ENCODE measurements around the gene RNPEPL1.

DNA sequence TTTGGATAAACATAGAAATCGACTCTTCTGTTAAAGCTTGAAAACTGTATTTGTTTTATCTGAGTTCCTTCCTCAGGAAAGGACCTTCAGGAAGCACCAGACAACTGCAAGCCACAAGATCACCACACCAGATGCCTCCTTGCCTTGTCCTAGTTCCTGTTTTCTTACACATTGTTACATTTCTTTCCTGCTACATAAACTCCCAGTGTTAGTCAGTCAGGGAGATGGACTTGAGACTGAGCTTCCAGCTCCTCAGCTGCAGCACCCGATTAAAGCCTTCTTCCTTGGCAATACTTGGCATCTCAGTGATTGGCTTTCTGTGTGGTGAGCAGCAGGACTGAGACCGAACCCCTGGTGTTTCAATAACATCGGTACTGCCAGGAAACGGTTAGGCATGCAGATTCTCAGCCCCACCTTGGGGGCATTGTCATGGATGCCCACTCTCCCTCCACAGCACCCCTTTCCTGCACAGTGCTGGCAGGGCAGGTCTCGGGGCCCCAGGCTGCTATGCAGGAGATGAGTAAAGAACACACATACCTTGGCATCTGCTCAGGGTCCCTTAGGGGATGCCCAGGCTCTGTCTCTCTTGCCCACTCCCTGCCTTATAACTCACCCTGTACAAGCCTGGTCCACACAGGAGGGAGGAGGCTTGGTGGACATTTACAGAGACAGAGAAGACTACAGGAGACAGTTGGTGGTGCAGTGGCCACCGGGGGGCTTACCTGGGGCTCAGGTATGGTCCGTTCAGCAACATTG, 43.1 kb upstream of the RNPEPL1 start:
- no peak for TF ChIP-seq CTCF (IDR thresholded peaks at IDR 0.05)
- TF ChIP-seq POLR2AphosphoS5 (IDR thresholded peaks at IDR 0.05; ENCODE audit: low read depth, low read length) = no peak
